Lower lobe of right lung (tissue), 2 donors: ENCODE data around the gene MST1R. TPM values are rescaled to one million over a fixed set of nuclear protein-coding genes. Genes with fewer than 3 reads are reported as not detected.

ENCODE experiments used
- ATAC-seq, 2 donors: fragments of 200-7000 bp; cut with Tn5 transposase; one replicate each; pipeline ENCODE4 v1.9.1; 2020 to 2022; ENCODE audit warnings: mild to moderate bottlenecking in 2 of 2, moderate library complexity in 2 of 2
- DNase-seq: peaks from one replicate; pipeline ENCODE4 v3.0.0-alpha.2; 2020
- H3K27ac ChIP-seq: fragments of 200-600 bp; one replicate; pipeline ENCODE4 v1.8.0; 2022
- H3K27me3 ChIP-seq: fragments of 200-600 bp; one replicate; pipeline ENCODE4 v1.8.0; 2022; ENCODE audit warnings: low read depth
- H3K36me3 ChIP-seq: fragments of 200-600 bp; one replicate; pipeline ENCODE4 v1.8.0; 2022; ENCODE audit warnings: mild to moderate bottlenecking
- H3K4me1 ChIP-seq: fragments of 200-600 bp; one replicate; pipeline ENCODE4 v1.8.0; 2022
- H3K4me3 ChIP-seq: fragments of 200-600 bp; one replicate; pipeline ENCODE4 v1.8.0; 2022; ENCODE audit warnings: mild to moderate bottlenecking
- H3K9me3 ChIP-seq: fragments of 200-600 bp; one replicate; pipeline ENCODE4 v1.8.0; 2022
- CTCF ChIP-seq: fragments of 200-600 bp; IDR thresholded peaks from one replicate; pipeline ENCODE4 v1.8.0; 2022; ENCODE audit warnings: antibody characterized with exemption, mild to moderate bottlenecking
- intact Hi-C: fragments of 100-400 bp; cut with DNase I; formaldehyde crosslinking; loops from one replicate; pipeline ENCODE4 v1.11.0; 2022
- total RNA-seq: library from RNA; stranded (reverse); fragmentation: NEBNext Ultra II Directional; extraction: Animal tissue kit (Norgen Biotek cat#: 25700); gene quantifications from one replicate; pipeline ENCODE4 v1.2.1, GENCODE V29; 2021
- donor health status: DM: no; HTN: yes; CAD: no; lungs with severe emphysema.

Gene MST1R
- total RNA-seq, 1 donor from 2014 or later, result 27.3 TPM

GRCh38 chr3:49855662-49856061 is 48.0 kb downstream of the MST1R start:
- TF ChIP-seq CTCF, result no peak
- ATAC-seq (no peak), DNase-seq (no peak)
- Histone ChIP-seq H3K27ac (peak overlapping the region; percentile 78), H3K4me3 (peak overlapping the region; percentile 67), H3K4me1 (peaks cover 8% of the 10 kb centered on the region), H3K36me3 (no peaks in the 10 kb centered on the region), H3K27me3 (no peaks in the 10 kb centered on the region), H3K9me3 (no peaks in the 10 kb centered on the region)
- intact Hi-C loops, result no loop called here

- DNase-seq (no peak), ATAC-seq (no peak)
- H3K9me3 ChIP-seq, result no peaks in the 10 kb centered on the region
- intact Hi-C loops, result no loop called here
- no peak overlapping the region for H3K27ac ChIP-seq
- H3K4me3 ChIP-seq, result no peak overlapping the region
- no peaks in the 10 kb centered on the region for H3K4me1 ChIP-seq
- TF ChIP-seq CTCF, result no peak
- H3K27me3 ChIP-seq, result no peaks in the 10 kb centered on the region
- no peaks in the 10 kb centered on the region for H3K36me3 ChIP-seq
Measured at GRCh38 chr3:49845694-49846093, 58.0 kb downstream of the MST1R start.

- intact Hi-C loops, result no loop called here
- no peak overlapping the region for H3K27ac ChIP-seq
- H3K36me3 ChIP-seq, result no peaks in the 10 kb centered on the region
- ATAC-seq (no peak), DNase-seq (no peak)
- peaks cover 6% of the 10 kb centered on the region for H3K4me1 ChIP-seq
- TF ChIP-seq CTCF, result no peak
- no peaks in the 10 kb centered on the region for H3K27me3 ChIP-seq
- H3K4me3 ChIP-seq, result no peak overlapping the region
- H3K9me3 ChIP-seq, result no peaks in the 10 kb centered on the region
Measured at GRCh38 chr3:49844464-49845183, 59.0 kb downstream of the MST1R start.

- Histone ChIP-seq H3K4me3 (no peak overlapping the region), H3K4me1 (peaks cover 10% of the 10 kb centered on the region), H3K9me3 (no peaks in the 10 kb centered on the region), H3K27me3 (no peaks in the 10 kb centered on the region), H3K27ac (no peak overlapping the region), H3K36me3 (no peaks in the 10 kb centered on the region)
- no peak for TF ChIP-seq CTCF
- no peak for DNase-seq
- intact Hi-C loops, result no loop called here
- ATAC-seq, result no peak
Measured at GRCh38 chr3:49842843-49843517, 60.7 kb downstream of the MST1R start.

- no peak for ATAC-seq
- DNase-seq, result no peak
- peaks cover 10% of the 10 kb centered on the region for H3K4me1 ChIP-seq
- TF ChIP-seq CTCF, result no peak
- H3K9me3 ChIP-seq, result no peaks in the 10 kb centered on the region
- no peak overlapping the region for H3K4me3 ChIP-seq
- no peak overlapping the region for H3K27ac ChIP-seq
- intact Hi-C loops, result no loop called here
- no peaks in the 10 kb centered on the region for H3K36me3 ChIP-seq
- no peaks in the 10 kb centered on the region for H3K27me3 ChIP-seq
Measured at GRCh38 chr3:49841806-49842205, 61.9 kb downstream of the MST1R start.
